H1 (cell line): ENCODE data around the gene POTEF. TPM values are rescaled to one million over a fixed set of nuclear protein-coding genes. Genes with fewer than 3 reads are reported as not detected.
A peak's percentile ranks its signal among the peaks of the same experiment; 100 is the strongest.
"Not testable (repeated sequence)": the region's sequence is repeated elsewhere in the genome, so short reads cannot be mapped to it uniquely, and the experiment has no call there.

Experiments used
- CTCF ChIA-PET: fragments of 300-600 bp; sonication (Branson Sonifier 250); formaldehyde crosslinking; loops from one replicate; lab custom pipeline; 2021; ENCODE audit not compliant: partially characterized antibody; lab: Charles Lee
- POLR2A ChIA-PET: fragments of 300-600 bp; sonication (Branson Sonifier 250); formaldehyde crosslinking; loops from one replicate; lab custom pipeline; 2021; ENCODE audit warnings: inconsistent platforms; ENCODE audit not compliant: partially characterized antibody; lab: Charles Lee
- DNase-seq, 2 experiments: peaks; one replicate each; pipeline versions ENCODE4 v3.0.0 to v3.0.0-alpha.2; 2010 to 2022; ENCODE audit warnings: low spot score in 2 of 2, low read depth in 1 of 2, mixed read lengths in 1 of 2
- FAIRE-seq: peaks from 2 replicates; lab custom pipeline; 2011; peaks lifted over from hg19 to GRCh38; lab: Jason Lieb, UNC
- H2AFZ ChIP-seq: 2 replicates; pipeline ENCODE4 v1.8.1; 2012; ENCODE audit warnings: low read length, inconsistent platforms
- H2AK5ac ChIP-seq: 2 replicates; pipeline ENCODE4 v1.6.1; 2013; ENCODE audit warnings: low read depth, low read length
- H2BK120ac ChIP-seq: replicated peaks from 2 replicates; pipeline ENCODE3; 2013; ENCODE audit warnings: low read depth, low read length, inconsistent platforms
- H2BK12ac ChIP-seq: 2 replicates; pipeline ENCODE4 v1.6.1; 2013; ENCODE audit warnings: low read depth, low read length
- H2BK15ac ChIP-seq: 2 replicates; pipeline ENCODE4 v1.6.1; 2013; ENCODE audit warnings: low read length
- H2BK20ac ChIP-seq: 2 replicates; pipeline ENCODE4 v1.6.1; 2013; ENCODE audit warnings: low read length
- H2BK5ac ChIP-seq: 2 replicates; pipeline ENCODE4 v1.6.1; 2013; ENCODE audit warnings: low read depth, low read length
- H3K14ac ChIP-seq: 2 replicates; pipeline ENCODE4 v1.6.1; 2013; ENCODE audit warnings: inconsistent platforms; ENCODE audit not compliant: insufficient read length
- H3K18ac ChIP-seq: 2 replicates; pipeline ENCODE4 v1.6.1; 2013; ENCODE audit warnings: low read length; ENCODE audit errors: extremely low read depth
- H3K23ac ChIP-seq: 2 replicates; pipeline ENCODE4 v1.6.1; 2013; ENCODE audit warnings: inconsistent platforms; ENCODE audit not compliant: insufficient read length
- H3K23me2 ChIP-seq: 2 replicates; pipeline ENCODE4 v1.6.1; 2013; ENCODE audit warnings: low read depth, low read length
- H3K27ac ChIP-seq: 2 replicates; pipeline ENCODE4 v1.6.1; 2011; ENCODE audit warnings: low read depth, low read length, inconsistent platforms
- H3K27me3 ChIP-seq, 4 experiments: replicated peaks in 1 of 4; 1 replicate in 1 of 4; 2 replicates in 3 of 4; pipeline versions ENCODE4 v1.6.1 to v1.8.1; 2011 to 2013; ENCODE audit warnings: low read length in 3 of 4, mild to moderate bottlenecking in 3 of 4, inconsistent platforms in 2 of 4, mixed read lengths in 2 of 4, moderate library complexity in 1 of 4; ENCODE audit not compliant: control insufficient read depth in 3 of 4, insufficient read depth in 3 of 4; ENCODE audit errors: extremely low read depth in 1 of 4
- H3K36me3 ChIP-seq, 4 experiments: 2 replicates each; pipeline versions ENCODE4 v1.6.1 to v1.8.1; 2011 to 2013; ENCODE audit warnings: mild to moderate bottlenecking in 4 of 4, low read length in 3 of 4, moderate library complexity in 2 of 4, control low read depth in 1 of 4, inconsistent platforms in 1 of 4; ENCODE audit not compliant: insufficient read depth in 4 of 4, control insufficient read depth in 2 of 4
- H3K4ac ChIP-seq: replicated peaks from 2 replicates; pipeline ENCODE3; 2013; ENCODE audit warnings: low read length, low read depth, mixed read lengths, inconsistent platforms; ENCODE audit not compliant: insufficient read length
- H3K4me1 ChIP-seq, 4 experiments: replicated peaks in 1 of 4; 1 replicate in 1 of 4; 2 replicates in 3 of 4; pipeline versions ENCODE4 v1.6.1 to v1.8.1; 2011 to 2013; ENCODE audit warnings: low read length in 3 of 4, inconsistent platforms in 2 of 4, mixed read lengths in 1 of 4; ENCODE audit not compliant: insufficient read depth in 4 of 4, control insufficient read depth in 3 of 4
- H3K4me2 ChIP-seq, 2 experiments: 2 replicates each; pipeline versions ENCODE4 v1.6.1 to v1.8.1; 2011 to 2013; ENCODE audit warnings: low read depth in 2 of 2, low read length in 2 of 2, control low read depth in 1 of 2, inconsistent platforms in 1 of 2, mild to moderate bottlenecking in 1 of 2; ENCODE audit not compliant: insufficient read depth in 1 of 2
- H3K4me3 ChIP-seq, 4 experiments: fragments of 200-600, 300-600 bp in 1 of 4; sonication (generic), shearing (Covaris generic), sonication (Bioruptor Twin) in 1 of 4; 2 replicates each; pipeline versions ENCODE4 v1.5.1 to v1.8.1; 2011 to 2016; ENCODE audit warnings: low read length in 4 of 4, low read depth in 3 of 4, control low read depth in 2 of 4, inconsistent platforms in 2 of 4, mild to moderate bottlenecking in 2 of 4, mixed read lengths in 1 of 4, moderate library complexity in 1 of 4; ENCODE audit not compliant: insufficient read depth in 2 of 4; ENCODE audit errors: extremely low read depth in 1 of 4
- H3K56ac ChIP-seq: replicated peaks from 2 replicates; pipeline ENCODE3; 2013; ENCODE audit warnings: low read depth, mild to moderate bottlenecking, mixed read lengths, low read length, inconsistent platforms; ENCODE audit not compliant: insufficient read length
- H3K79me1 ChIP-seq: 2 replicates; pipeline ENCODE4 v1.6.1; 2013; ENCODE audit warnings: low read depth, low read length, control low read depth
- H3K79me2 ChIP-seq, 2 experiments: 2 replicates each; pipeline versions ENCODE4 v1.6.1 to v1.8.1; 2012 to 2013; ENCODE audit warnings: low read length in 2 of 2, mild to moderate bottlenecking in 2 of 2, inconsistent platforms in 1 of 2; ENCODE audit not compliant: insufficient read depth in 2 of 2, control insufficient read depth in 1 of 2
- H3K9ac ChIP-seq, 4 experiments: replicated peaks in 1 of 4; 1 replicate in 1 of 4; 2 replicates in 3 of 4; pipeline versions ENCODE4 v1.6.1 to v1.8.1; 2011 to 2013; ENCODE audit warnings: low read depth in 3 of 4, low read length in 3 of 4, control low read depth in 2 of 4, mild to moderate bottlenecking in 2 of 4, moderate library complexity in 2 of 4, inconsistent platforms in 1 of 4; ENCODE audit errors: extremely low read depth in 1 of 4
- H3K9me3 ChIP-seq, 2 experiments: 2 replicates each; pipeline versions ENCODE4 v1.6.1 to v1.8.1; 2012 to 2013; ENCODE audit warnings: mild to moderate bottlenecking in 2 of 2, moderate library complexity in 2 of 2, control low read depth in 1 of 2, inconsistent platforms in 1 of 2, low read depth in 1 of 2, low read length in 1 of 2, mixed read lengths in 1 of 2; ENCODE audit not compliant: insufficient read depth in 2 of 2
- H4K20me1 ChIP-seq, 2 experiments: replicated peaks in 1 of 2; 2 replicates each; pipeline versions ENCODE3 to v1.8.1; 2011 to 2013; ENCODE audit warnings: inconsistent platforms in 2 of 2, low read length in 2 of 2, mild to moderate bottlenecking in 1 of 2; ENCODE audit not compliant: insufficient read depth in 2 of 2, control insufficient read depth in 1 of 2
- H4K5ac ChIP-seq: 2 replicates; pipeline ENCODE4 v1.6.1; 2013; ENCODE audit warnings: low read length, low read depth, mixed read lengths, inconsistent platforms; ENCODE audit not compliant: insufficient read length
- H4K8ac ChIP-seq: 2 replicates; pipeline ENCODE4 v1.8.0; 2013; ENCODE audit warnings: mild to moderate bottlenecking, moderate library complexity, low read length, inconsistent platforms; ENCODE audit not compliant: insufficient read depth; ENCODE audit errors: extremely low read depth
- H4K91ac ChIP-seq: replicated peaks from 2 replicates; pipeline ENCODE3; 2013; ENCODE audit warnings: low read length, mixed read lengths, inconsistent platforms; ENCODE audit not compliant: insufficient read length
- WGBS, 2 experiments: shearing (Covaris generic) in 1 of 2; methylation state at CpG; one replicate each; pipeline versions ENCODE4 v1.1.6 to v1.1.7; 2013 to 2015; ENCODE audit warnings: low lambda C conversion rate in 2 of 2, mixed read lengths in 2 of 2, inconsistent platforms in 1 of 2, low coverage in 1 of 2, missing lambda C conversion rate in 1 of 2; ENCODE audit not compliant: insufficient replicate concordance in 2 of 2, insufficient coverage in 1 of 2, insufficient read length in 1 of 2; ENCODE audit errors: extremely low coverage in 1 of 2, missing lambda C conversion rate in 1 of 2; 5-methylcytosine and 5-hydroxymethylcytosine counted together
- polyA plus RNA-seq, 7 experiments: library from polyadenylated mRNA; depleted of rRNA in 3 of 7; stranded (reverse) in 5 of 7; unstranded in 2 of 7; fragments of >200 nt in 5 of 7; fragments of 200-250 nt in 2 of 7; gene quantifications; 1 replicate in 5 of 7; 2 replicates in 1 of 7; 4 replicates in 1 of 7; pipeline versions ENCODE4 v1.2.1 to v1.2.3, GENCODE V29; 2011 to 2013; ENCODE audit warnings: missing spikeins in 2 of 7, mixed read lengths in 2 of 7
- total RNA-seq: library from RNA; stranded (reverse); fragmentation: NEBNext Ultra II Directional; extraction: Animal tissue kit (Norgen Biotek cat#: 25700); gene quantifications from 2 replicates; pipeline ENCODE4 v1.2.1, GENCODE V29; 2021

Gene POTEF
- total and polyA plus RNA-seq, 2 of the 8 experiments (the other 6 are each of a cell fraction or from before 2014, with no cell fraction given) = 0.24 to 0.36 TPM

DNA sequence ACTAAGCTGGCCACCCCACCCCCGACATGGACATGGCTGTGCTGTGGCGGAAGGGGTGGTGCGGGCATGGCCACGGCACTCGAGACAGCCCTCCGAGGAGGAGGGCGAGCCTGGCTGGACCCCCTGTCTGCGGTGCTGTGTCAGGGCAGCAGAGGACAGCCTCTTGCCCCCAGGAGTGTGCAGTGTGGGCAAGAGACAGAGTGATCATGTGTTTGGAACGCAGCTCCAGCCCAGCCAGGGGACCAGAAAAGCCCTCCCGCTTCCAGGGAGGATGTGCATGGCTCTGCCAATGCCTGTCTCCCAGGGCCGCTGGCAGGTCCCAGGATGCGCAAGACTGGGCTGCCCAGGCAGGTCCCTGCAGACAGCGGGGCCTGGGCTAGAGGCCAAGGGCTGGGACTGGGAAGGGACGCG is 9.8 kb upstream of the POTEF start:
- POLR2A ChIA-PET, H3K36me3 ChIP-seq, H3K23me2 ChIP-seq, H2BK20ac ChIP-seq, H3K27ac ChIP-seq, H3K56ac ChIP-seq, H3K18ac ChIP-seq, H4K5ac ChIP-seq, CTCF ChIA-PET, H3K27me3 ChIP-seq, H4K8ac ChIP-seq, H2BK5ac ChIP-seq, H3K79me1 ChIP-seq, H3K14ac ChIP-seq, H4K20me1 ChIP-seq, H3K79me2 ChIP-seq, H4K91ac ChIP-seq, H2BK12ac ChIP-seq, H3K23ac ChIP-seq, H2BK120ac ChIP-seq, H2BK15ac ChIP-seq, H3K4ac ChIP-seq, H2AFZ ChIP-seq, H2AK5ac ChIP-seq, H3K4me1 ChIP-seq, FAIRE-seq, H3K9me3 ChIP-seq, H3K9ac ChIP-seq, H3K4me2 ChIP-seq, H3K4me3 ChIP-seq: not testable (repeated sequence)
- DNase-seq = peak in 1 of 2 experiments; percentile 33
- 93% methylated on average over 11 of the region's 15 CpGs; no CpG with 5 or more reads in 1 of the 2 experiments for WGBS, 2 experiments

DNA sequence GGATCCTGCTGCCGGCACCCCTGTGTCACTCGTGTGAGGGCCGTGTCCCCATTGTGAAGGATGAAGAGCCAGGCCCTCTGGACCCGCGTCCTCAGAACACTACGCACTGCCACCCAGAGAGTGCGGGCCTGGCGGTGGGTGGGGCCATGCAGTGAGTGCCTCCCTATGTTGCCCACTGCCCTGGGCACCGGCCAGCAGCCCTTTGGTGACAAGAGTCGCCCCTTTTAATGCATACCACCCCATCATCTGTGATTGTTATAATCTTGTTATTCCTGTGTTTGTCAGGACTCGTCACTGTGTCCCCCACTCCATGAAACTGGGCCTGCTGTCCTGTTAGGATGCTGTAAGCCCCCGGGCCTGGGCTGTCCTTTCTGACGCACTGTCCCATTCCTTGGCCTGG is 9.3 kb upstream of the POTEF start:
- H3K27ac ChIP-seq, POLR2A ChIA-PET, H3K79me1 ChIP-seq, H3K56ac ChIP-seq, H3K9me3 ChIP-seq, H2BK120ac ChIP-seq, H2AK5ac ChIP-seq, H3K4ac ChIP-seq, H3K36me3 ChIP-seq, H3K4me3 ChIP-seq, H3K18ac ChIP-seq, H4K20me1 ChIP-seq, H2BK5ac ChIP-seq, H3K79me2 ChIP-seq, H4K8ac ChIP-seq, H2AFZ ChIP-seq, H3K14ac ChIP-seq, H3K27me3 ChIP-seq, H3K9ac ChIP-seq, H4K5ac ChIP-seq, H3K4me1 ChIP-seq, H3K23me2 ChIP-seq, FAIRE-seq, H3K23ac ChIP-seq, H4K91ac ChIP-seq, H2BK20ac ChIP-seq, CTCF ChIA-PET, H2BK12ac ChIP-seq, H2BK15ac ChIP-seq, H3K4me2 ChIP-seq: not testable (repeated sequence)
- WGBS, 2 experiments = 94% methylated on average over 3 of the region's 13 CpGs; no CpG with 5 or more reads in 1 of the 2 experiments
- peak in 1 of 2 experiments; percentile 22 for DNase-seq
